GF-D8 (cell line): ENCODE measurements around the gene CCNE1.

ENCODE experiments used
- DNase-seq: peaks from one replicate; lab custom pipeline; 2025; lab: John Stamatoyannopoulos, UW

Gene CCNE1

DNA sequence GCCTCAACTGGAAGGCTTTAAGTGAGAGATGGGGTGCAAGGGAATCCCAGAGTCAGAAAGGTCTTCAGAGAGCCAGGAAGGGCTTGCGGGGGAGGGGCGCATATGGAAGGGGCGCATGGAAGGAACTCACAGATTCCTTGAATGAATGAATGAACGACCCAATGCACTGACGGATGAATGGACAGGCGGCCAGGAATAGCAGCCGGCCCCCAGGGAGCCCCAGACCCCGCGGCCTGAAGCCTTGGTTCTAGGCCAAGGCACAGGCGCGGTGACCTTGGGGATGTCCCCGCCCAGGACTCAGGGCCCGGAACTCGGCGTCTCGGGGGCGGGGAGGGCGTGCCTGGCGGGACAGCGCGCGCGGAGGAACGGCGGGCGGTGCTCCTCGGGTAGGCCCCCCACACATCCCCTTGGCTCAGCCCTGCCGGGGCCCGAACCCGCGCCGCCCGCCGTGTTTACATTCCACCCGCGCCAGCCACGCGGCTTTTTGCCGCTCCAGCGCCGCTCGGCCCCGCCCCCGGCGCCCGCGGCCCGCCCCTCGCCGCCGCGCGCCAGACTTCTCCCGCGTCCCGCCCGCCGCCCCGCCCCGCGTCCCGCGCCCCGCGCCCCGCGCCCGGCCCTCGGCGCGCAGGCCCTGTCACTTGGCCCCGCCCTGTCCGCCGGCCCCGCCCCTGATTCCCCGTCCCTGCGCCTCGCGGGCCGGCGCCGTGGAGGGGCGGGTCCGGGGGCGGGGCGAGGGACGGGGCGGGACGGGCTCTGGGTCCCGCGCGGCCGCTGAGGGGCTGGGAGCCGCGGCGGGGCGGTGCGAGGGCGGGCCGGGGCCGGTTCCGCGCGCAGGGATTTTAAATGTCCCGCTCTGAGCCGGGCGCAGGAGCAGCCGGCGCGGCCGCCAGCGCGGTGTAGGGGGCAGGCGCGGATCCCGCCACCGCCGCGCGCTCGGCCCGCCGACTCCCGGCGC lies at the start of gene CCNE1:
CCNE1 (plus strand) TSS at position 867 of the 955 bp plus-strand sequence. CDS start 565 bp downstream, outside the sequence.
- peak; percentile 51 for DNase-seq

DNA sequence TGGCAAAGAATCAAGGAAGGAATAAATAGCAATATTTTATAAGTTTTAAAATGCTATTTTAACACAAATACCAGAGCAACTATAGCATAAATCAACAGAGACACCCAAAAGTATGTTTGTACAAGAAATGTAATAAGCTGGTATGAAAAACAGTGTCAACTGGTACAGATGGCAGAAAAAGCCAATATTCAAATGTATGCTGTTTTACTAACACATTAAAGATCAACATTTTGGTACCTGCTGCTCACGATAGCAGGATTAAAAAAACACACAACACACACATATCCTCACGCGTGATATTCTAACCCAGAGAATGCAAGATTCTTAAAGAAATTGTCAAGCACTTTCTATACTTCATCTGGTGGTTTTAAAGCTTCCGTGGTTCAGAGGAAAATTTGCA lies 48.6 kb upstream of the CCNE1 start:
- no peak for DNase-seq

DNA sequence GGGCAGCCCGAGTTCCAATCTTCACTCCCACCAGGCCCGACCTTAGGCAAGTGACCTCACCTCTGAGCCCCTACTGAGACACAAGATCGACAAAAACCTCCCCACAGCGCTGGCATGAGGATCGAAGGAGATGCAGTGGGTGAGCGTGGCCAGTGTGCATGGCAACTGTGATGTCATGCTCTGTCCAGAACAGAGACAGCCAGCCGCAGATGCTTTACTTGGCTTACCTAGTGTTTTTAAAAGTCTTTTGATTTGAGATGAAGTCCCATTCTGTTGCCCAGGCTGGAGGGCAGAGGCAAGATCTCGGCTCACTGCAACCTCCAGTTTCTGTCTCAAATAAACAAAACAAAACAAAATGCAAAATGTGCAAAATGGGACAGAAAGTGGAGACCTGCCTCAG lies 47.4 kb upstream of the CCNE1 start:
- DNase-seq, result no peak

DNA sequence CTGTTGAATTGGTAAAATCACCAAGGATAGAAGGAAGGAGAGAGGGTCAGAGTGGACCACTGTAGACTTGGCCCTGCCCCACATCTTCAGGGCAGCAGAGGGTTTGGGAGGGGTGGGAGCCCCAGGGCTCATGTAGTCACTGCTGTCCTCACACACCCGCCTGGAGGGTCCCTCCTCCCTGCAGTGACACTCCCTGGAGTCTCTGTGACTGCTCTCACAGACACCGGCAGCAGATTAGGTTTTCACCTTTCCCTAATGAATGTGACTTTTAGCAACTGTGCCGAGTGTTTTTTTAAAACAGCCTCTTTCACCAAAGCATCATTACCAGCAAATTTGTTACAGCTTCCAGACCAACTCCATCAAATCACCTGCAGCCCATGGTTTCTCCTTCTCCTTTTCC lies 45.7 kb upstream of the CCNE1 start:
- no peak for DNase-seq

DNA sequence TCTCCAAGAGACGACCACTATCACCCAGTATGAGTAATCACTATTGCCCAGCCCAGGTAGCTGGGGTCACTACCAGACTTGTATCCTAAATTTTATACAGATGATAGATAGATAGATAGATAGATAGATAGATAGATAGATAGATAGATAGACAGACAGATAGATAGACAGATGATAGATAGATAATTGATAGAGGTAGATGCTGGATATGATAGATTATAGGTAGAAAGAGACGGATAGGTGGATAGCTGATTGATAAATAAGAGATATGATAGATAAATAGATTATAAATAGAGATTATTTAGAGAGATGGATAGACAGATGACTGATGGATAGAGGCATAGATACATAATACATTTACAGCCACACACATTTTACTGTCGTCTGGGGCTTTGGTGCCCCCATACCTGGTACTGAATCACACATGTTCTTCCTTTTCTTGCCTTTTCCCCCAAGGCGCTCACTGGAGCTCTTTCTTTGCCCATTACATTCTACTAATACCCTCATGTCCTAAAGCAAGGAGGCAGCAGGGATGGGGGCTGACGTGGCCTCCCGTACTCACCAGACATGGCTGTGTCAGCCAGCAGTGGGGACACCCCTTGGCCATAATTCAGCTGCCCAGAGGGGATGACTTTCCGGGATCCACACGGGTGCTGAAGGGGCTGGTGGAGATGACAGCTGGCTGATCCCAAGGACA lies 44.6 kb upstream of the CCNE1 start:
- DNase-seq, result no peak

DNA sequence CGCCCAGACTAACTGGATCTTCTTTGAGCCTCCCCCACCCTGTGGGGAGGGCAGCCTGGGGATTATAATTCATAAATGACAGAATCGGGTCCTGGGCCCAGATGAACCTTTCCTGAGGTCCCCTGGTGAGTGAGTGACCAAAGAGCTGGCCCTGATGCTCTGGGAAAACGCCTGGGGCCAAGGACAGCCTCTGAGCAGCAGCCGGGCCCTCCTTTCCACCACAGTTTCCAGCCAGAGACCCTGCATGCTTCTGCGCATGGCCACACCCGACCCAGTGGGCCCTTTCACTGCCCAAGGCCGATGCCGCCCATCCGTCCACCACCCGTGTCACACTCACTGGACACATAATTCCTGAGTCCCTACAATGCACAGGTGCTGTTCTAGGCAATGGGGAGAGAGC lies 43.6 kb upstream of the CCNE1 start:
- DNase-seq, result no peak

DNA sequence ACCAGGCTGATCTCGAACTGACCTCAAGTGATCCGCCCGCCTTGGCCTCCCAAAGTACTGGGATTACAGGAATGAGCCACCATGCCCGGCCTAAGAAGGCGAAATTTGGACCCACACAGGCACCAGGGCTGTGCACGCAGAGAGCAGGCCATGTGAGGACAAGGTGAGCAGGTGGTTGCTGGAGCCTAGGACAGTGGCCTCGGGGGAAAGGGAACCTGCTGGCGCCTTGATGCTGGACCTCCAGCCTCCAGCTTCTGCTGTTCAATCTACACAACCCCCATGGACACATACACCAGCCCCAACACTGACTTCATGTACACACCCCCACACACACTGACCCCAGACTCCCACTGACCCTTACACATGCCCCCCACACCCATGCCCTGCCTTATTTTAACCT lies 41.8 kb upstream of the CCNE1 start:
- no peak for DNase-seq

DNA sequence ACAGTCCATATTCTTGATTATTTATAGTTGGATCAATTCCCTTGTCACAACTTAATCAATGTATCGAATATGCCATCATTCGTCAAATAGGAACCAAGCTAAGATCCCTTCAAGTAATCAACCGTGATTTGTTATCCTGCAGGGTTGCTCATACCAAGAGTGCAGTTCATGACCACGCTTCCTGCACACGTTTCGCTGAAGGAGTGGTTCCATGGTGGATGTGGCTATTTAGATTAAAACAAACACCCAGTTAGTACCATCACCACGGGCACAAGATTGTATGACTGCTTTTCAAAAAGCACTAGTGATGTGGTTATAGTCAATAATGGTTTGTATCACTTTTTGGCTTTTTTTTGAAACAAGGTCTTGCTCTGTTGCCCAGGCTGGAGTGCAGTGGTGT lies 41.1 kb upstream of the CCNE1 start:
- DNase-seq, result no peak

DNA sequence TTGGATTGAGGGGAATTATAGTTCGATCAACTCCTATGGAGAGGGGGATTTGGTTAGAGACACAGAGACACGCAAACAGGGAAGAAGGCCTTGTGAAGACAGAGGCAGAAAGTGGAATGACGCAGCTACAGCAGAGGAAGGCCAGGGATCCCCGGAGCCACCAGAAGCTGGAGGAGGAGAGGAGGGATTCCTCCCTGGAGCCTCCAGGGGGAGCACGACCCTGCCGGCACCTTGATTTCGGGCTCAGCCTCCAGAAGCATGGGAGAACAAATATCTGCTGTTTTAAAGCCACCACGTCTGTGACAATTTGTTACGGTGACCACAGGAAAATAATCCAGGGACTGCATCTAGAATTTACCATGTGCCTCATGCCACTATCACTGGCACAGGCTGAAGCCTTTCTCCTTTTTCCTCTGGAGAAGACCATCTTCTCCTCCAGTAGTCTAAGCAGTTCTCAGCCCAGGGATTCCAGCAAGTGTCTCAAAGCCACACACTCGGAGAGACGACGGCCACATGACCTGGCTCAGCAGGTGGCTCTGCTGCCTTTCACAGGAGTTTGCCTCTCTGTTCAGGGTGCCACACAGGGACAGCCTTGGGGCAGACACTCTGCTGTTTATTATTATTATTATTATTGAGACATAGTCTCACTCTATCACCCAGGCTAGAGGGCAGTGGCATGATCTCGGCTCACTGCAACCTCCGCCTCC lies 39.9 kb upstream of the CCNE1 start:
- no peak for DNase-seq

DNA sequence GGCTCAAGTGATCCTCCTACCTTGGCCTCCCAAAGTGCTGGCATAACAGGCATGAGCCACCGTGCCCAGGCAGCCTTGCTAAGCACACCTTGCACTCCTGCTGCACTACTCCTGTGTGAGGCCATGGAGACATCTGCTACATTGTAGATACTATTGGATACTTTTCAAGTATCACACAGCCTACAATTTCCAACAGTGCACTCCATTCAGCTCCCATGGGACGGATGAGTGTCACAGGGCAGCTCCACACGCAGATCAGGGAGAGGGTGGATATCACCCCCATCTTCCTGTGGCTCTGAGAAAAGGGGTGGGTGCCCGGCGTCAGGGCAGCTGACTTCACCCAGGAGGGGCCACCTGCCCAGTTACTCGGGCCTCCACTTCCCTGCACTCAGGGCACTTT lies 39.1 kb upstream of the CCNE1 start:
- DNase-seq, result no peak

DNA sequence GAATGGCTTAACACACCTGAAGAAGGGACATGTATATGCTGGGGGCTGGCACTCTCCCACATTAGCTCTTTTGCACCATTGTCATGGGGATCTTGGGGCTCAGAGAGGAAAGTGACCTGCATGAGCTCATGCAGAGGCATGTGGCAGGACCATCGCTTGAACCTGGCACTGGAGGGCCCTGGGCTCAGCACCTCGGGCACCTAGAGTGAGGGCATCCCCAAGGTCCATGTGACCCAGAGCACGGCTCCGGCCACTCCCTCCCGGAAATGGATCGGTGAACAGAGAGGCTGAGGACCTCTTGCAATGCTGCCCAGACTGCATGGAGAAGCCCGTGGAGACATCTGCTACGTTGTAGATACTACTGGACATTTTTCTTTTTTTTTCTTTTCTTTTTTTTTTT lies 38.6 kb upstream of the CCNE1 start:
- DNase-seq, result no peak

DNA sequence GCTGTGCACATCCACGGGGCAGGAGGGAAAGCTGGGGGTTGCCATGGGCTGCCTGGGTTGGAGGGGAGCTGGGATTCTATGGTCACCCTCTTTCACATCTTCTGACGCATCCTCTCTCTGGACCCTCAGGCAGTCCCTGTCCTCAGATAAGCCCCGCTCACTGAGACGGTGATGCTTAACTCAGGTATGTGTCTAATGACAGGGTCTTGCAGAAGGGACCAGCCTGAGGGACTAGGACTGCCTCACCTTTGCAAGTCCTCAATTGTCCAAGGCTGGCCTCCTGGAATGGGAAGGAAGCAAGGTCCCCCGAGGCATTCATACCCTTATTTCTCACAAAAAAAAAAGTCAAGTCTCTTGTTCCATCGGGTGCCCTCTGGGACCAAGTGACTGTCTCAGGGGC lies 37.7 kb upstream of the CCNE1 start:
- DNase-seq, result no peak

DNA sequence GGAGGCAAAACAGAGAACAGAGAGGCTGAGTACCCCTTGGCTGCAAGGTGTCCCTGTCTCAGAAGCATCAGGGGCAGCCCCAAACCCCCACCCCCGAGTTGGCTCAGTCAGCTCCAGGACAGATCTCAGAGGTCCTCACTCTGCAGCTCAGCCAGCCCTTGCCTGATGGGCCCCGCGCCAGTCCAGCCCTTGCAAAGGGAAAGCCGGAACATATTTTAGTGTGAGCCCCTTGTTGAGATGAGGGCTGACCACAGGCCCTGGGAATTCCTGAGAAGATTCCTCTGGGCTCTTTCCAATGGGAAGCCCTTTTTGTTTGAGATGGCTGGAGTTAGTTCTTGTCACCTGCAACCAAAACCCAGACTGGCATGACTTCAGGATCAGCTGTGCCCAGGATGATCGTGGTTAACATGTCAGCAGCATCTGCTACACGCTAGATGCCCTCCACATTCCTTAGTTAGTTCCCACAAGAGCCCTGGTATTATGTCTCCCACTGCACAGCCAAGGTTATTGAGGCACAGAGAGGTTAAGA lies 33.9 kb upstream of the CCNE1 start:
- no peak for DNase-seq

DNA sequence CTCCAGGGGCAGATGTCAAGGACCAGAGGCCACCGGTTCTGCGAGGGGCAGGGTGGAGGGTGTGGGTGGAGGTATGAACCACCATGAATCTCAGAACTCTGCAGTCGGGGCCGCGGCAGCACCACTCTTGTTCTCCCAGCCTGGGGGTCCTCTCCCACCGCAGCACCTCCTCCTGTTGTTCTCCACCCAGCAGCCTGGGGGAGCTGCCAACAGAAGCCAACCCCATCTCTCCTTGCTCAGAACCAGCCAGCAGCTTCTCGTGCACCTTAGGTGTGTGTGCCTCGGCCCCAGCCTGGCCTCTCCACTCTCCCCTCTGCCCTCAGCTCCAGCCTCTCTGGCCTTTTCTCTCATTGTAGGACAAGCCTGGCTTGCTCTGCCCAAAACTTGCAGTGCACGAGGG lies 31.9 kb upstream of the CCNE1 start:
- no peak for DNase-seq

DNA sequence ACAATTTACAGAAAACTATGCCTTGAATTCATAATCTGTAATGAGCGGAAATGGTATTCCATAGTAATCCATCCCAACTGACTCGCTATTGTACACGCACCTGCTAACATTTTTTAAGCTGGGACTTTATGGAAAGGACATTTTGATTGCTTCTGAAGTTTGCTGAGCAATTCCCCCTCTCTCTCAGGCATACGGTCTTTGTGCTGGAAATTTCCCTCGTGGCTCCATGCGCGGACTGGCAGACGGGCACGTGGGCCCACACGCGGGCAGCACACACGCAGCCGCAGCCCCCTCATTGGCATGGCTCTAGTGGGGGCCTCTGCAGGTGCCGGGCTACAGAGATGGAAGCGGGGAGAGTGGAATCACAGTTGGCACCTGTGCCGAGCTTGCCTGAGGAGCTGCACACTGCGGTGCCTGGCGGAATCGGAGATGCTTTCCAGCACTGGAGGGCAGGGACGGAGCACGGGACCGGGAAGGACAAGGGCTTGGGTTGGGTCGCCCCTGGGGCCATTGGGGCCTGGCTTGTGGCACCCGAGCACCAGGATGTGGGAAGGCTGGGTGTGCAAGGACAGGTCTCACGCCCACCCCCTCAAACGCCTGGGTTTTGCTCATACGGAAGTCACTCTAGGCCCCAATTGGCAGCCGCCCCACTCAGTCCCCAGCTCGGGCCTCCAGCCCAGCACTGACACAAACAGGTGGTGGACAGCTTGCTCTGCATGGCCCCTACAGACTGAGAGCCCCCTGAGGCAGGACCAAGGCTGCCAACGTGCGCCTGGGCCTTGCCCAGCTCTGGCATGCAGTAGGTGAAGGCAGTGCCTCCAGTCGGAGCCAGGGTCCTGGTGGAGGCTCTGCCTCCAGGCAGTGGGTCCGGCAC lies 30.2 kb upstream of the CCNE1 start:
- DNase-seq, result no peak

DNA sequence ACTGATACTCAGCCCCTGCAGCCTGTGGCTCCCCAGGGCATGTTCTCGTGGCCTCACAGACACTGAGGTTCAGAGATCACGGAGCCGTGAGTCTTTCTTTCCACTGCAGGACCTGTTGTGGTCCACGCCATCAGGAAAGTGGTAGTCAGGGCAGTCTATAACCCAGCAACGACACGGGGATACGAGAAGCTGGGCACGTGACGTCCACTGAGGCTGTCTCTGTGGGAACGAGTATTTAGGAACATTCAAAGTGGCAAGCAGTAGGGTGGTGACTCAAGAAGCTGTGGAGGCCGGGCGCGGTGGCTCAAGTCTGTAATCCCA lies 29.6 kb upstream of the CCNE1 start:
- no peak for DNase-seq

DNA sequence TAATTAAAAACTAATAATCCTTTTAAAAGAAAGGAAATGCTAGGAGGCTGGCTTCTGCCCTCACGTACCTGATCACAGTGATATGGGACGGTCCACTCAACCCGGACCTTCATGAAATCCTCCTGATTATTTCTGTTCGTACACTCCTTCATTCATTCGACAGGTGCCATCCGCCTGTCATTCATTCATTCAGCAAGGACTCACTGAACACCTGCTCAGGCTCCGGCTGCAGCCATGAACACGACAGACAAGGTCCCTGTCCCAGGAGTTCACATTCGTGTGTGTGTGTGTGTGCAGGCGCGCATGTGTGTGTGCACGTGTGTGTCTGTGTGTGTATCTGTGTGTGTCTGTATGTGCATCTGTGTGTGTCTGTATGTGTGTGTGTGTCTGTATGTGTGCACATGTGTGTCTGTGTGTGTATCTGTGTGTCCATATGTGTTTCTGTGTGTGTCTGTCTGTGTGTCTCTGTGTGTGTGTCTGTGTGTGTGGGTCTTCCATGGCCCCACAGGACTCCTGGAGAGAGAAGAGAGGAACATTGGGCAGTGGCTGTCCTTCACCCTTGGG lies 28.1 kb upstream of the CCNE1 start:
- DNase-seq, result no peak

DNA sequence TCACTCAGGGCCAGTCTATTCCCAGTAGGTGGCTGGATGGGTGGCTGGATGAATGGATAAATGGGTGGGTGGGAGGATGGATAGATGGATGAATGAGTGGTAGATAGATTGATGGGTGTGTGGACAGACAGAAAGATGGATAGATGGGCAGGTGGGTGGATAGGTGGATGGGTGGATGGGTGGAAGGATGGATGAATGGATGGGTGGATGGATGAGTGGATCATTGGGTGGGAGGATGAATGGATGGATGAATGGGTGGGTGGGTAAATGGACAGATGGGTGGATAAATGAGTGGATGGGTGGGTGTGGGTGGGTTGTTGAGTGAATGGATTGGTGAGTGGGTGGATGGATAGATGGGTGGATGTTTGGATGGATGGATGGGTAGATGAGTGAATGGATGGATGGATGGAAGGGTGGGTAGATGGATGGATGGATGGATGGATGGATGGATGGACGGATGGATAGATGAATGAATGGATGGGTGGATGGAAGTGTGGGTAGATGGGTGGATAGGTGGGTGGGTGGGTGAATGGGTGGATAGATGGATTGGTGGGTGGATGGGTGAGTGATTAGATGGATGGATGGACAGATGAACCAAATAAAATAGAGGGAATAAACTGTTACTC lies 27.1 kb upstream of the CCNE1 start:
- no peak for DNase-seq

DNA sequence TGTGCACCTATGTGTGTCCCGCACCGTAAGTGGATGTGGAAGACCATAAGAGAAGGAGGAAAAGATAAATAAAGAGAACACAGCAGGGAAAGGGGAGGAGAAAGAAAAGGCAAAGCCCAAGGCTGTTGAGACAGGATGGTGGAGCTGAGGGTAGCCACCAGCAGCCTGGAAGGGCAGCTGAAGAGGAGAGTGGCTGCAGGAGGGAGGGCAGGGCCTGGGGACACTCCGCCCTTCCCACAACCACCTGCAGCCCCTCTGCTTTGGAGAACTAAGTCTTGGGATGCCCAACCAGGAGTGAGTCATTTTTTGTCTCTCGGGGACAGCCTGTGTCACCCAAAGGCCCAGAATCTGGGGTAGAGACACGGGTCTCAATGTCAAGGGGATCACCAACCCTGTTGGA lies 26.4 kb upstream of the CCNE1 start:
- DNase-seq, result no peak

DNA sequence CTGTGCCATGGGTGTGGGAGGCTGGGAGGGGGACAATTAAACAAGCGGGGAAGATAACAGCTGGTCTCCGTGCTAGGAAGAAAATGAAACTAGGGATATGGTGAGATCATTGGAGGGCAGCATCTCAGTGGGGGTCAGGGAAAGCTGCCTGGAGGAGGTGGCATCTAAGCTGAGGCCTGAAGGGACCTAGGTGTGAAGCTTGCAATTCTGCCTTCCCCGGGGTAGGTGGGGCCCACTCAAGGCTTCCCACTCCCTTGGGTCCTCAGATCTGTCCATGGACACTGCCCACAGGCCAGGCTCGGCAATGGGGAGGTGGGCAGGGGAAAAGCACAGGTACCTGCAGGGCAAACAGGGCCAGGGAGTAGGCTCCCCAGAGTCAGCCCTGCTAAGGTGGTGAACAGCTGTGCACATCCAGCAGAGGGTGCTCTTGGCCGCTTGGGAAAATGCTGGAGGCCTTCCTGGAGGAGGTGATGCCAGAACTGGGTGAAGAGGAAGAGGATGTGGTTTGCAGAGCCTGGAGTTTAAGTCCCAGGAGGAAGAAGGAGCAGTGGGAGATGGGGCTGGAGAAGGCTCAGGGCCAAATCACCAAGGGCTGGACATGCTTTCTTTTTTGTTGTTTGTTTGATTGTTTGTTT lies 25.7 kb upstream of the CCNE1 start:
- no peak for DNase-seq
